ENCODE measurements around the gene CCDC183.
A peak's percentile ranks its signal among the peaks of the same experiment; 100 is the strongest.
"Not testable (repeated sequence)": the region's sequence is repeated elsewhere in the genome, so short reads cannot be mapped to it uniquely, and the experiment has no call there.

CCDC183 gene

DNA sequence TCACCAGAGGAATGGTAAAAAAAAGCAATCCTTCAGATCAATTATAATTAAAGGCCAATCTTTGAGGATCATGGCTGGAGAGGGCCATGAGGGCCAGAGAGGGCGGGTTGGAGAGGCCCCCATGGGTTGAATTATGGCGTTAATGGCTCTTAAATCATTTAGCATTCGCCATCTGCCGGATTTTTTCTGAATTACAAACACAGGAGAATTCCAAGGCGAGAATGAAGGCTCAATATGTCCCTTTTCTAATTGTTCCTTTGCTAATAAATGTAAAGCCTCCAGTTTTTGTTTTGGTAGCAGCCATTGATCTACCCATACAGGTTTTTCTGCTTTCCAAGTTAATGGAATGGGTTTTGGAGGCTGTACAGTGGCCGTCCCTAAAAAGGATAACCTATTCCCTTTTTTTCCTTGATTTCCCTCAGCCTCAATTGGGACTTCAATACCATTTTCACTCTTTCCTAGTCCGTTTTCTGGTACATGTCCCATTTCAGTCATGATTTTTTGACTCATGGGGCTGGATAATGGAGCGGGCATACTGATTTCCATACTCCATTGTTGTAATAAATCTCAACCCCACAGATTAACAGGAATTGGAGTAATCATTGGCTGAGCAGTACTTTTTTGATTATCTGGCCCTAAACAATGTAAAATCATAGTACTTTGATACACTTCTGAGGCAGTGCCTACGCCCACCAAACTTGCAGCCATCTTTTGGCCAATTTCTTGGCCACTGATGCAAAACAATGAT is 11.7 kb upstream of the CCDC183 start:
- no peak for DNase-seq (ENCODE audit: low read depth in 1 of 2, low spot score in 1 of 2)

DNA sequence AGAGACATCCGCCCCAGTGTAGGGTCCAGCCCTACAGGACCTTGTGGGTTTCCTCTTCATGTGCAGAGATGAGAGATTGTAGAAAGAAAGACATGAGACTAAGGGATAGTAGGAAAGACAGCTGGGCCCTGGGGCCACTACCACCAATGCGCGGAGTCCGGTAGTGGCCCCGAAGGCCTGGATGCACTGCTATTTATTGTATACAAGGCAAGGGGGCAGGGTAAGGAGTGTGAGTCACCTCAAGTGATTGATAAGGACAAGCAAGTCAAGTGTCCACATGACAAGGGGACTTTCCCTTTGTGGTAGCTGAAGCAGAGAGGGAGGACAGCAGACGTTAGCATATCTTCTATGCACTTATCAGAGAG is 11.2 kb upstream of the CCDC183 start:
- DNase-seq (ENCODE audit: low read depth in 1 of 2, low spot score in 1 of 2) = no peak

DNA sequence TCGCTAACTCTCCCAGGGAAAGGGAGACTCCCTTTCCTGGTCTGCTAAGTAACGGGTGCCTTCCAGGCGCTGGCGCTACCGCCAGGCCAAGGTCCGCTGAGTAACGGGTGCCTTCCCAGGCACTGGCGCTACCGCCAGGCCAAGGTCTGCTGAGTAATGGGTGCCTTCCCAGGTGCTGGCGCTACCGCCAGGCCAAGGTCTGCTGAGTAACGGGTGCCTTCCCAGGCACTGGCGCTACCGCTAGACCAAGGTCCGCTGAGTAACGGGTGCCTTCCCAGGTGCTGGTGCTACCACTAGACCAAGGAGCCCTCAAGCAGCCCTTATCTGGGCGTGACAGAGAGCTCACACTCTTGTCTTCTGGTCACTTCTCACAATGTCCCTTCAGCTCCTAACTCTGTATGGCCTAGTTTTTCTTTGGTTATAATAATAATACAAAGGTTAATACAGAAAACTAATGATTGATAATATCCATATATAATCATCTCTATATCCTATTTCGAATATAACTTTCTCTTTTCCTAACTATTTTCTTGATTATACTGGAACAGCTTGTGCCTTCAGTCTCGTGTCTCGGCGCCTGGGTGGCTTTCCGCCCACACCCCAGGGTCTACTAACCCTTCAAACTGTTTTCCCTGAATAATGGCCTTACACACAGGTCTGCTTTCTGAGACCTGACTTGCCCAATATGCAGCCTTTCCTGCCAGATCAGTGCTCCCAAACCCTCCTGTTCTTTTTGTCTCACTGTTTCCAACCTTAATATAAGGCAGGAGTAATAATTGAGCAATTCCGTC is 10.4 kb upstream of the CCDC183 start:
- not testable (repeated sequence) for DNase-seq (ENCODE audit: low read depth in 1 of 2, low spot score in 1 of 2)

DNA sequence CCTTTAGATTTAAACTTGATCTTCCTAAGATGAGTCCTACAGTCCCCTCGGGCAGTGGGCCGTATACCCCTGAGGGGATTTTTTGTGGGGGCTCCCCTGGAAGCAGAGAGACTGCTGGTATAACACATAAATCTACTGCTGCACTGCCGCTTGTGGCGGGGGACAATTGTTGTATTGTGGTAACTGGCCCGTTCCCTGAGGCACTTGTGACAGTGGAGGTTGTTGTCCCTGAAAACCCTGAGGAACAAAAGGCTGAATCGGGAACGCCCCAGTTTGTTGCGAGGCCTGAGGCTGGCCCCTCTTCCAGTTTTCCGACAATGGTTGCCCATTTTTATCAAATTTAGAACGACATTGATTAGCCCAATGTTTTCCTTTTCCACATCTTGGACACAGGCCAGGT is 9.7 kb upstream of the CCDC183 start:
- DNase-seq (ENCODE audit: low read depth in 1 of 2, low spot score in 1 of 2) = no peak

DNA sequence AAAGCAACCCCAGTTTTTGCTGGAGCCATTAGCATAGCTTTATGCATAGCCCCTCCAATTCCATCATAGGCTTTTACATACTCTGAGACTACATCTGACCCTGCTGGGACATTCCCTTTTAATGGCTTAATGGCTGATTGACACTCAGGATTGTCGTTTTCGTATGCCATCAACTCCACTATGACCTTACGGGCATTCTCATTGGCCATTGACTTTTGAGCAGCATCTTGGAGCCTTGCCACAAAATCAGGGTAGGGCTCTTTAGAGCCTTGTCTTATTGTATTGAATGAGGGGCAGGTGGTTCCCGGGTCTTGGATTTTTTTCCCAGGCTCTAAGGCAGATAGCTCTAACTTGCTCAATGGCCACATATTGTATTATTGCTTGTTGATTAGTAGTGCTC is 9.2 kb upstream of the CCDC183 start:
- DNase-seq (ENCODE audit: low read depth in 1 of 2, low spot score in 1 of 2) = not testable (repeated sequence)

GRCh38 chr9:136787690-136788400 is 8.3 kb upstream of the CCDC183 start:
- peak in 1 of 2 donors; percentile 53 for DNase-seq (ENCODE audit: low read depth in 1 of 2, low spot score in 1 of 2)

GRCh38 chr9:136788644-136789522 is 7.3 kb upstream of the CCDC183 start:
- DNase-seq (ENCODE audit: low read depth in 1 of 2, low spot score in 1 of 2) = not testable (repeated sequence)

- no peak for DNase-seq (ENCODE audit: low read depth in 1 of 2, low spot score in 1 of 2)
Observed at GRCh38 chr9:136789523-136789937, 6.6 kb upstream of the CCDC183 start.

DNA sequence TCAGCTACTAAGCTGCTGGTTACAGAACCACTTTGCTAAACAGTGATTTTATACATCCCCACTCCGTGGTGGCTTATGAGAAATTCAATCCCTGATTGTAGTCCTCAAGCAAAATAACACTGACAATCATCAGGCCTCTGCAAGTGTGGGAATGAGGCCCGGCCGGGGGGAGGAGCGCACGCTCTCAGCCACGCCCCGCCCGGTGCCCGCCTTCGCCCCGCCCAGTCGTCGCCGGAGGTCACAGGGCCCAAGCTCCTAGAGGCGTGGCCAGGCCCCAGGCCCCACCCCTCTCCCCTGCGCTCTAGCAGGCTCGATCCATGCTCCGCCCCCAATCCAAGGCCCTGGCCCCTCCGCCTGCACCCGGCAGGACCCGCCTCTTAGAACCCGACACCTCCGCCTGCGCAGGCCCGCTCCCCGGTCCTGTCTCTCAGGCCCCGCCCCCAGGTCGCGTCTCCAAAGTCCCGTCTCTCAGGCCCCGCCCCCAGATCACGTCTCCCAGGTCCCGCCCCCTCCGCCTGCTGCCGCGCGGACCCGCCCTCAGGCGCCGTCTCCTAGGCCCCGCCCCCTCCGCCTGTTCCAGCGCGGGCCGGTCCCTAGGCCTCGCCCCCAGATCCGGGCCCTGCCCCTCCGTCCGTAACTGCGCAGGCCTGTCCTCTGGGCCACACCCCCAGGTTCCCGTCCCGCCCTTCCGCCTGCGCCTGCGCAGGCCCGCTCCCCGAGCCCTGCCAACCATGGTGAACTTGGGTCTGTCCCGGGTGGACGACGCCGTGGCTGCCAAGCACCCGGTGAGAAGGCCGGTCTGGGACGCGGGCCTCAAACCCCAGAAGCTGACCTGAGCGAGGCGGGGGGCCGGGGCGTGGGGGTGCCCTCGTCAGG is 5.3 kb upstream of the CCDC183 start, which contains the start of gene TMEM141:
TSS of gene TMEM141 (plus strand) at position 705 of the 876 bp plus-strand sequence. CDS start at position 732, 27 bp downstream.
- peak; percentile 99 to 100 for DNase-seq (ENCODE audit: low read depth in 1 of 2, low spot score in 1 of 2)

DNA sequence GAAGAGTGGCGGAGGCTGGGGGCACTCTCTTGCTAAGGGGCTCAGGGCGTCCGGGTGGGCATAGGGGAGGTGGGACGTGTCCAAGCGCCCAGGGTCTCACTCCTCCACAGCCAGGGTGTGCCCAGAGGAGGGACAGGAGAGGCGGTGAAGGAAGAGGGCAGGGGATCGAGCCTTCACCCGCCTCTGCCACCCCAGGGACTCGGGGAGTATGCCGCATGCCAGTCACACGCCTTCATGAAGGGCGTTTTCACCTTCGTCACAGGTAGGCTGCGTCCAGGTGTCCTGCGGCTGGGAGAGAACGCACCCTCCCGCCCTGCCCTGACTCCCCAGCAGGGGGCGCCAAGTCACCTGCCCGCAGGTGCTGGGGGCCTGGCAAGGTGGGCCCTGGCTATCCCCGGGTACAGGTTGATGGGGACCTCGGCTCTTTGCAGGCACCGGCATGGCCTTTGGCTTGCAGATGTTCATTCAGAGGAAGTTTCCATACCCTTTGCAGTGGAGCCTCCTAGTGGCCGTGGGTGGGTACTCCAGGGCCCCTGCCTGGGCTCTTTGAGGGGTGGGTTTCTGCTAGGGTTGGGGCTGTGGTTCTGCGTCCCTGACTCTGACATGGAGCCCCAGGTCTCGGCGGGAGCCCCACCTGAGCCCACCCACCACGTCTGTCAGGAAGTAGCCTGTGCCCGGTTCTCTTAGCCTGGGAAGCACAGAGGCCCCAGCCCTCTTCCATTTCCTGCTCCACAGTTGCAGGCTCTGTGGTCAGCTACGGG is 4.4 kb upstream of the CCDC183 start:
- peak; percentile 40 to 53 for DNase-seq (ENCODE audit: low read depth in 1 of 2, low spot score in 1 of 2)

DNA sequence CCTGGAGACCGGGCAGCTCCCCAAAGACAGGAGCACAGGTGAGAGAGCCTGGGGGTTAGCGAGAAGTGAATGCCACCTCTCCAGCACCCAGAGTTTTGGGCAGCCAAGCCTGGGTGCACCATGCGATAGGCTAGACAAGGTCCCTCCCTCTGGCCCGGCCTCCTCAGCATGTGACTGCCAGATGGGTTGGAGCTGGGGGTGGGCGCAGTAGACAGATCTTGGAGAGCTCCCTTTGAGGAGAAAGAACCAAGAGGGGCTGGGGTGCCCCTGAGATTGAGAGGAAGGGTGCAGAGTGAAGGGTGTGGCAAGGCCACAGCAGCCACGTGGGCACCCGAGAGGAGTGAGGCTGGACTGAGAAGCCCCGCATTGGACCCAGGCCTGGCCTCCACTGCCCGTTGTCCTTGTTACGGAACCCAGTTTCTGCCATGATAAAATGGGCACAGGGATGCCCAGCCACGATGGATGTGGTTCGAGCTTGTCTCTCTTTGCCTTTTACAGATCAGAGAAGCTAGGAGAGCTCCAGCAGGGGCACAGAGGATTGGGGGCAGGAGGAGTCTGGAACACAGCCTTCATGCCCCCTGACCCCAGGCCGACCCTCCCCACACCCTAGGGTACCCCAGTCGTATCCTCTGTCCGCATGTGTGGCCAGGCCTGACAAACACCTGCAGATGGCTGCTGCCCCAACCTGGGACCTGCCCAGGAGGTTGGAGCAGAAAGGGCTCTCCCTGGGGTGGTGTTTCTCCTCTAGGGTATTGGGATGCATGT is 3.6 kb upstream of the CCDC183 start:
- DNase-seq (ENCODE audit: low read depth in 1 of 2, low spot score in 1 of 2) = no peak

GRCh38 chr9:136793086-136793946 is 2.8 kb upstream of the CCDC183 start:
- no peak for DNase-seq (ENCODE audit: low read depth in 1 of 2, low spot score in 1 of 2)

GRCh38 chr9:136794281-136794999 is 1.7 kb upstream of the CCDC183 start:
- no peak for DNase-seq (ENCODE audit: low read depth in 1 of 2, low spot score in 1 of 2)

- no peak for DNase-seq (ENCODE audit: low read depth in 1 of 2, low spot score in 1 of 2)
Observed at GRCh38 chr9:136795000-136795348, 1.2 kb upstream of the CCDC183 start.

GRCh38 chr9:136796775-136797347 is 723 bp downstream of the CCDC183 start:
- DNase-seq (ENCODE audit: low read depth in 1 of 2, low spot score in 1 of 2) = not testable (repeated sequence)

- DNase-seq (ENCODE audit: low read depth in 1 of 2, low spot score in 1 of 2) = no peak
Observed at GRCh38 chr9:136798708-136799078, 2.6 kb downstream of the CCDC183 start.
